ENCODE measurements around the gene FUT6. TPM values are rescaled to one million over a fixed set of nuclear protein-coding genes. Genes with fewer than 3 reads are reported as not detected.

Gene FUT6
- total and polyA plus RNA-seq, 4 donors, result 0.67 to 2.6 (median 1.9) TPM; not detected in 1

GRCh38 chr19:5785423-5785822 is 54.1 kb downstream of the FUT6 start:
- peaks cover 13 to 74% (median 22%) of the 10 kb centered on the region in 4 donors for H3K36me3 ChIP-seq (ENCODE audit: control insufficient read depth in 4 of 4, insufficient read depth in 4 of 4, low read length in 4 of 4)

GRCh38 chr19:5784581-5785147 is 54.8 kb downstream of the FUT6 start, which contains the start of gene PRR22:
TSS of gene PRR22 (minus strand) at chr19:5784746. CDS start at chr19:5784660, 86 bp downstream.
- no peak within 1 kb of the TSS for H3K27ac ChIP-seq (ENCODE audit: low read depth in 1 of 2, low read length in 1 of 2)
- TF ChIP-seq CTCF (IDR thresholded peaks at IDR 0.05; ENCODE audit: control extremely low read depth, extremely low read depth), result no peak
- no peaks in the 10 kb centered on the region for H3K27me3 ChIP-seq (ENCODE audit: control insufficient read depth in 3 of 3, insufficient read depth in 3 of 3, low read length in 2 of 3)
- WGBS, 2 donors, result 93% methylated on average over 15 of the region's 15 CpGs
- DNase-seq (no peak), ATAC-seq (ENCODE audit: insufficient read depth, low FRiP score) (no peak)
- no peak within 1 kb of the TSS for H3K4me3 ChIP-seq
- H3K36me3 ChIP-seq (ENCODE audit: control insufficient read depth in 4 of 4, insufficient read depth in 4 of 4, low read length in 4 of 4), result peaks cover 13 to 70% (median 17%) of the 10 kb centered on the region in 4 donors
- no peak within 1 kb of the TSS for H3K9ac ChIP-seq (ENCODE audit: insufficient read depth in 1 of 2, low read length in 2 of 2)
- H3K9me3 ChIP-seq (ENCODE audit: control insufficient read depth in 4 of 4, insufficient read depth in 3 of 4, low read length in 3 of 4), result peaks cover 0 to 2% (median 0%) of the 10 kb centered on the region in 4 donors
- H3K4me1 ChIP-seq (ENCODE audit: control insufficient read depth in 5 of 5, insufficient read depth in 5 of 5, low read length in 5 of 5), result no peaks in the 10 kb centered on the region

More at GRCh38 chr19:5785423-5785822, 54.1 kb downstream of the FUT6 start:
- Histone ChIP-seq H3K27me3 (ENCODE audit: control insufficient read depth in 3 of 3, insufficient read depth in 3 of 3, low read length in 2 of 3) (no peaks in the 10 kb centered on the region), H3K9me3 (ENCODE audit: control insufficient read depth in 4 of 4, insufficient read depth in 3 of 4, low read length in 3 of 4) (peaks cover 0 to 2% (median 0%) of the 10 kb centered on the region in 4 donors), H3K27ac (ENCODE audit: low read depth in 1 of 2, low read length in 1 of 2) (no peak overlapping the region), H3K4me1 (ENCODE audit: control insufficient read depth in 5 of 5, insufficient read depth in 5 of 5, low read length in 5 of 5) (peaks cover 0 to 6% (median 4%) of the 10 kb centered on the region in 5 donors), H3K4me3 (no peak overlapping the region), H3K9ac (ENCODE audit: insufficient read depth in 1 of 2, low read length in 2 of 2) (no peak overlapping the region)
- 95 to 96% methylated on average over 34 to 37 of the region's 37 CpGs for WGBS, 2 donors
- DNase-seq (no peak), ATAC-seq (ENCODE audit: insufficient read depth, low FRiP score) (no peak)
- TF ChIP-seq CTCF (IDR thresholded peaks at IDR 0.05; ENCODE audit: control extremely low read depth, extremely low read depth), result no peak

- Histone ChIP-seq H3K4me3 (no peak overlapping the region), H3K27ac (ENCODE audit: low read depth in 1 of 2, low read length in 1 of 2) (no peak overlapping the region), H3K9me3 (ENCODE audit: control insufficient read depth in 4 of 4, insufficient read depth in 3 of 4, low read length in 3 of 4) (peaks cover 0 to 2% (median 0%) of the 10 kb centered on the region in 4 donors), H3K36me3 (ENCODE audit: control insufficient read depth in 4 of 4, insufficient read depth in 4 of 4, low read length in 4 of 4) (peaks cover 6 to 57% (median 14%) of the 10 kb centered on the region in 4 donors), H3K4me1 (ENCODE audit: control insufficient read depth in 5 of 5, insufficient read depth in 5 of 5, low read length in 5 of 5) (no peaks in the 10 kb centered on the region), H3K27me3 (ENCODE audit: control insufficient read depth in 3 of 3, insufficient read depth in 3 of 3, low read length in 2 of 3) (no peaks in the 10 kb centered on the region), H3K9ac (ENCODE audit: insufficient read depth in 1 of 2, low read length in 2 of 2) (no peak overlapping the region)
- no peak for ATAC-seq (ENCODE audit: insufficient read depth, low FRiP score)
- no peak for DNase-seq
- WGBS, 2 donors, result 84 to 89% methylated on average over 48 of the region's 48 CpGs
- TF ChIP-seq CTCF (IDR thresholded peaks at IDR 0.05; ENCODE audit: control extremely low read depth, extremely low read depth), result no peak
Measured at GRCh38 chr19:5782945-5783919, 56.3 kb downstream of the FUT6 start.
